ENCODE measurements around the gene LIN28B. TPM values are rescaled to one million over a fixed set of nuclear protein-coding genes. Genes with fewer than 3 reads are reported as not detected.

LIN28B gene

DNA sequence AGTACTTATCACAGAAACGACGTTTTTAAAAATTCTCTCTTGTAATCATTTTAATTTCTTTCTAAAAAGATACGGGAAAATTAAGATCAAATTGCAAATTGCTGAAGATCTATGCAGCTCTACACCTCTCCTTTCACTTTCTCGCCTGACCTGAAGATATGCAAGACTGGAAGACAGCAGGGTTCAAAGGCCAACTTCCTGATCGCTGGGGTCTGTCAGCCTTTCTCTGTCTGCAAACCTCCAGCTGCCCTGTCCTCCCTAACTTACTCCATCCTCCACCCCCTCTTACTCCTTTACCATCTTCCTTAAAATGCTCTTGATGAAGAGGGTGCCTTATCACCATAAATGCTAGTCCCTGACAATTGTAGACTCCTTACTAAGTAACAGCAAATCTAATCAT lies 159.2 kb downstream of the LIN28B start:
- Histone ChIP-seq H3K4ac (ENCODE audit: low read depth, low read length) (no peak overlapping the region), H2AK5ac (ENCODE audit: low read length) (no peak overlapping the region), H3K27ac (ENCODE audit: low read depth, low read length) (no peak overlapping the region), H3K4me2 (ENCODE audit: low read length) (no peak overlapping the region), H2BK120ac (ENCODE audit: low read depth, low read length) (no peak overlapping the region), H4K8ac (ENCODE audit: low read depth, low read length) (no peak overlapping the region), H3K79me2 (ENCODE audit: control insufficient read depth, insufficient read depth, low read length) (no peaks in the 10 kb centered on the region), H3K27me3 (ENCODE audit: insufficient read depth, low read length, poor library complexity) (no peaks in the 10 kb centered on the region), H3K79me1 (ENCODE audit: low read length) (no peaks in the 10 kb centered on the region), H3K18ac (ENCODE audit: low read length) (no peak overlapping the region), H3K4me3 (ENCODE audit: low read length) (no peak overlapping the region), H3K9ac (ENCODE audit: low read length) (no peak overlapping the region), H3K23ac (ENCODE audit: low read length) (no peak overlapping the region), H2BK5ac (ENCODE audit: low read length) (no peak overlapping the region), H2BK15ac (replicated peaks; ENCODE audit: low read depth) (no peak overlapping the region), H3K36me3 (ENCODE audit: control insufficient read depth, insufficient read depth, low read length) (no peaks in the 10 kb centered on the region), H4K5ac (ENCODE audit: low read length) (no peak overlapping the region), H3K4me1 (ENCODE audit: control insufficient read depth, low read depth, low read length) (no peaks in the 10 kb centered on the region), H3K56ac (ENCODE audit: low read length) (no peak overlapping the region)
- peak; percentile 18 for DNase-seq
- WGBS (ENCODE audit: extremely low coverage, insufficient coverage, low lambda C conversion rate): no CpG with 5 or more reads among the region's 5 CpGs

DNA sequence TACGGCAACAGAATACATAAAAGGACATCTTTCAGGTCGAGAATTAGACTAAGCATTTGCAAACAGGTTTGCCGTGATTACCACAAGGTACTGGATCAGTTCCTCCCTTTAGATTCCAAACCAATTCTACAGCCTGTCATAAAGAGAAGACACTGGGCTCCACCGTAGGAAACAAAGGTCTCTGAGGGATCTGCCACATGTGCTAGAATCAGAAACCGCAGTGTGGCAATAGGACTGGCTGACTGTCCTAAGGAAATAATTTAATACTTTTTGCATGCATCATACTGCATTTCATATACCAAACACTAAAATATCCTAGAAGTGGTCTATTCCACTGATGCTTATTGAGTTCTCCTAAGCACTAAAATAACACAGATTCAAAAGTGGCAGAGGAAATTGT lies 163.7 kb downstream of the LIN28B start:
- H3K23ac ChIP-seq (ENCODE audit: low read length): no peak overlapping the region
- no peak overlapping the region for H3K18ac ChIP-seq (ENCODE audit: low read length)
- no peaks in the 10 kb centered on the region for H3K4me1 ChIP-seq (ENCODE audit: control insufficient read depth, low read depth, low read length)
- no peaks in the 10 kb centered on the region for H3K79me1 ChIP-seq (ENCODE audit: low read length)
- no peaks in the 10 kb centered on the region for H3K36me3 ChIP-seq (ENCODE audit: control insufficient read depth, insufficient read depth, low read length)
- no peak overlapping the region for H3K4me2 ChIP-seq (ENCODE audit: low read length)
- H3K27me3 ChIP-seq (ENCODE audit: insufficient read depth, low read length, poor library complexity): no peaks in the 10 kb centered on the region
- H2AK5ac ChIP-seq (ENCODE audit: low read length): no peak overlapping the region
- H4K8ac ChIP-seq (ENCODE audit: low read depth, low read length): no peak overlapping the region
- no peak for DNase-seq
- no CpG with 5 or more reads among the region's 5 CpGs for WGBS (ENCODE audit: extremely low coverage, insufficient coverage, low lambda C conversion rate)
- no peak overlapping the region for H3K4ac ChIP-seq (ENCODE audit: low read depth, low read length)
- no peak overlapping the region for H2BK120ac ChIP-seq (ENCODE audit: low read depth, low read length)
- no peak overlapping the region for H3K9ac ChIP-seq (ENCODE audit: low read length)
- H3K4me3 ChIP-seq (ENCODE audit: low read length): no peak overlapping the region
- H2BK15ac ChIP-seq (replicated peaks; ENCODE audit: low read depth): no peak overlapping the region
- no peak overlapping the region for H2BK5ac ChIP-seq (ENCODE audit: low read length)
- H4K5ac ChIP-seq (ENCODE audit: low read length): no peak overlapping the region
- H3K79me2 ChIP-seq (ENCODE audit: control insufficient read depth, insufficient read depth, low read length): no peaks in the 10 kb centered on the region
- no peak overlapping the region for H3K27ac ChIP-seq (ENCODE audit: low read depth, low read length)
- no peak overlapping the region for H3K56ac ChIP-seq (ENCODE audit: low read length)

GRCh38 chr6:105121981-105122380 lies 165.1 kb downstream of the LIN28B start:
- no peak overlapping the region for H3K56ac ChIP-seq (ENCODE audit: low read length)
- no peak overlapping the region for H2BK5ac ChIP-seq (ENCODE audit: low read length)
- no peak overlapping the region for H3K27ac ChIP-seq (ENCODE audit: low read depth, low read length)
- H4K5ac ChIP-seq (ENCODE audit: low read length): no peak overlapping the region
- no CpG with 5 or more reads among the region's 3 CpGs for WGBS (ENCODE audit: extremely low coverage, insufficient coverage, low lambda C conversion rate)
- H2BK15ac ChIP-seq (replicated peaks; ENCODE audit: low read depth): no peak overlapping the region
- H2BK120ac ChIP-seq (ENCODE audit: low read depth, low read length): no peak overlapping the region
- H3K79me1 ChIP-seq (ENCODE audit: low read length): no peaks in the 10 kb centered on the region
- no peaks in the 10 kb centered on the region for H3K36me3 ChIP-seq (ENCODE audit: control insufficient read depth, insufficient read depth, low read length)
- H3K23ac ChIP-seq (ENCODE audit: low read length): no peak overlapping the region
- no peak overlapping the region for H2AK5ac ChIP-seq (ENCODE audit: low read length)
- H3K27me3 ChIP-seq (ENCODE audit: insufficient read depth, low read length, poor library complexity): no peaks in the 10 kb centered on the region
- peak overlapping the region; percentile 70 for H4K8ac ChIP-seq (ENCODE audit: low read depth, low read length)
- H3K4me2 ChIP-seq (ENCODE audit: low read length): no peak overlapping the region
- no peak overlapping the region for H3K9ac ChIP-seq (ENCODE audit: low read length)
- no peaks in the 10 kb centered on the region for H3K4me1 ChIP-seq (ENCODE audit: control insufficient read depth, low read depth, low read length)
- no peak overlapping the region for H3K4me3 ChIP-seq (ENCODE audit: low read length)
- no peaks in the 10 kb centered on the region for H3K79me2 ChIP-seq (ENCODE audit: control insufficient read depth, insufficient read depth, low read length)
- no peak overlapping the region for H3K4ac ChIP-seq (ENCODE audit: low read depth, low read length)
- DNase-seq: no peak
- H3K18ac ChIP-seq (ENCODE audit: low read length): no peak overlapping the region

DNA sequence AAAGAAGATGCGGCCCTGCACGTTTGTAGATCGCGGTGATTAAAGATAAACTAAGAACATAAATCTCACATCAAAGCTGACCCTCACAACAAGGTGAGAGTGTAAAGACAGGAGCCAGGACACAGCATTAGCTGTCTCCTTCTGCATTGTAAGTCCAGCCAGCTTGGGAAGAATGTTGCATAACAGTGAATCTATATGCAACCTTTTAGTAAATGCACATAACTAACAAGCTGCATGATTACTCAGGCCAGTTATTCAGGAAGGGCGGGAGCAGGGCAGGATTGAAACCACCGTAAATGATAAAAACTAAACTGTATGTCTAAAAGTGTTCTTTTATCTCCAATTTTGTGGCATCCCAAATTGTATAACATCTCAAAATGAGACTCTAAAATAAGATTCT lies 165.8 kb downstream of the LIN28B start:
- Histone ChIP-seq H2AK5ac (ENCODE audit: low read length) (no peak overlapping the region), H3K23ac (ENCODE audit: low read length) (no peak overlapping the region), H4K5ac (ENCODE audit: low read length) (no peak overlapping the region), H3K79me2 (ENCODE audit: control insufficient read depth, insufficient read depth, low read length) (no peaks in the 10 kb centered on the region), H3K4me2 (ENCODE audit: low read length) (no peak overlapping the region), H3K4me3 (ENCODE audit: low read length) (no peak overlapping the region), H4K8ac (ENCODE audit: low read depth, low read length) (no peak overlapping the region), H2BK120ac (ENCODE audit: low read depth, low read length) (no peak overlapping the region), H2BK15ac (replicated peaks; ENCODE audit: low read depth) (no peak overlapping the region), H3K56ac (ENCODE audit: low read length) (no peak overlapping the region), H3K27ac (ENCODE audit: low read depth, low read length) (no peak overlapping the region), H3K4ac (ENCODE audit: low read depth, low read length) (no peak overlapping the region), H2BK5ac (ENCODE audit: low read length) (no peak overlapping the region), H3K27me3 (ENCODE audit: insufficient read depth, low read length, poor library complexity) (no peaks in the 10 kb centered on the region), H3K9ac (ENCODE audit: low read length) (no peak overlapping the region), H3K36me3 (ENCODE audit: control insufficient read depth, insufficient read depth, low read length) (no peaks in the 10 kb centered on the region), H3K79me1 (ENCODE audit: low read length) (no peaks in the 10 kb centered on the region), H3K4me1 (ENCODE audit: control insufficient read depth, low read depth, low read length) (no peaks in the 10 kb centered on the region), H3K18ac (ENCODE audit: low read length) (no peak overlapping the region)
- no CpG with 5 or more reads among the region's 6 CpGs for WGBS (ENCODE audit: extremely low coverage, insufficient coverage, low lambda C conversion rate)
- DNase-seq: no peak

Small RNA genes lying within 50 kb of the gene (small RNA-seq; reads per million reads assigned to genes)
- not detected for gene RNU6-1106P (ENCODE audit: insufficient read depth)
